ENCODE data around the gene WFDC1.

Gene WFDC1

DNA sequence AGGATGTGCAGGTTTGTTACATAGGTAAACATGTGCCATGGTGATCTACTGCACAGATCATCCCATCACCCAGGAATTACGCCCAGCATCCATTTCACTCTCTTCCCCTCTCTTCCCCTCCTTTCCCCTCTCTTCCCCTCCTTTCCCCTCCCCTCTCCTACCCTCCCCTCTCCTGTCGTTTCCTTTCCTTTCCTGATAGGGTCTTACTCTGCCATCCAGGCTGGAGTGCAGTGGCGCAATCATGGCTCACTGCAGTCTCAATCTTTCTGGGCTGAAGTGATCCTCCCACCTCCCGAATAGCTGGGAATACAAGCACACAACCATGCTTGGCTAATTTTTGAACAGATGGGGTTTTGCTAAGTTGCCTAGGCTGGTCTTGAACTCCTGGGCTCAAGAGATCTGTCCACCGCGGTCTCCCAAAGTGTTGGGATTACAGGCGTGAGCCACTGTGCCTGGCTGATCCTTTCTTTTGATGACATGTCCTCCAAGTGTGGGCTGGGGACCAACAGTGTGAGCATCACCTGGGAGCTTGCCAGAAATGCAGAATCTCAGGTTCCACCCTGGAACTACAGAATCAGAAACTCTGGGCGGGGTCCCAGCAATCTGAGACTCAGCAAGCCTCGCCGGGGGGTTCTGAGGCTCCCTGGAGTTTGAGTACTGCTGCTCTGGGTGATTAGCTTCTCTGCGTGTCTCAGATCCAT, 84.5 kb downstream of the WFDC1 start:
- Histone ChIP-seq H2AFZ (ENCODE audit: low read depth, low read length) (no peak overlapping the region), H3K9ac (ENCODE audit: low read depth, low read length) (no peak overlapping the region), H3K27me3 (ENCODE audit: insufficient read depth, low read length, poor library complexity) (peaks cover 5% of the 10 kb centered on the region), H4K20me1 (ENCODE audit: insufficient read depth, low read length) (no peaks in the 10 kb centered on the region), H3K4me1 (ENCODE audit: insufficient read depth, low read length) (no peaks in the 10 kb centered on the region), H3K9me3 (ENCODE audit: insufficient read depth, low read length, severe bottlenecking) (peaks cover 3% of the 10 kb centered on the region), H3K4me3 (ENCODE audit: low read depth in 1 of 2, low read length in 2 of 2) (no peak overlapping the region), H3K79me2 (ENCODE audit: insufficient read depth, low read length) (no peaks in the 10 kb centered on the region), H3K4me2 (ENCODE audit: insufficient read depth, low read length) (no peak overlapping the region), H3K36me3 (ENCODE audit: insufficient read depth, low read length) (no peaks in the 10 kb centered on the region), H3K27ac (ENCODE audit: low read length) (no peak overlapping the region)
- TF ChIP-seq, protein P1, sequence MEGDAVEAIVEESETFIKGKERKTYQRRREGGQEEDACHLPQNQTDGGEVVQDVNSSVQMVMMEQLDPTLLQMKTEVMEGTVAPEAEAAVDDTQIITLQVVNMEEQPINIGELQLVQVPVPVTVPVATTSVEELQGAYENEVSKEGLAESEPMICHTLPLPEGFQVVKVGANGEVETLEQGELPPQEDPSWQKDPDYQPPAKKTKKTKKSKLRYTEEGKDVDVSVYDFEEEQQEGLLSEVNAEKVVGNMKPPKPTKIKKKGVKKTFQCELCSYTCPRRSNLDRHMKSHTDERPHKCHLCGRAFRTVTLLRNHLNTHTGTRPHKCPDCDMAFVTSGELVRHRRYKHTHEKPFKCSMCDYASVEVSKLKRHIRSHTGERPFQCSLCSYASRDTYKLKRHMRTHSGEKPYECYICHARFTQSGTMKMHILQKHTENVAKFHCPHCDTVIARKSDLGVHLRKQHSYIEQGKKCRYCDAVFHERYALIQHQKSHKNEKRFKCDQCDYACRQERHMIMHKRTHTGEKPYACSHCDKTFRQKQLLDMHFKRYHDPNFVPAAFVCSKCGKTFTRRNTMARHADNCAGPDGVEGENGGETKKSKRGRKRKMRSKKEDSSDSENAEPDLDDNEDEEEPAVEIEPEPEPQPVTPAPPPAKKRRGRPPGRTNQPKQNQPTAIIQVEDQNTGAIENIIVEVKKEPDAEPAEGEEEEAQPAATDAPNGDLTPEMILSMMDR (IDR thresholded peaks at IDR 0.05; ENCODE audit: borderline replicate concordance, extremely low read depth, low read length, poor library complexity, severe bottlenecking), result no peak
- no peak for TF ChIP-seq EZH2 (IDR thresholded peaks at IDR 0.05; ENCODE audit: borderline replicate concordance, low read depth, low read length, severe bottlenecking)
- ATAC-seq (ENCODE audit: insufficient read depth, low read depth) (no peak), DNase-seq (no peak)

Data from DND-41 (cell line).